GM06990 (cell line): ENCODE measurements around the gene CEP95.
"Not testable (repeated sequence)": the region's sequence is repeated elsewhere in the genome, so short reads cannot be mapped to it uniquely, and the experiment has no call there.

Source experiments
- DNase-seq: peaks from one replicate; pipeline ENCODE4 v3.0.0-alpha.2; 2011; ENCODE audit not compliant: insufficient read length; ENCODE audit errors: extremely low read depth
- H3K27me3 ChIP-seq: replicated peaks from 2 replicates; pipeline ENCODE4 v1.6.0; 2011; ENCODE audit warnings: low read length; ENCODE audit not compliant: control insufficient read depth, insufficient read depth
- H3K36me3 ChIP-seq: 2 replicates; pipeline ENCODE4 v1.5.1; 2011; ENCODE audit warnings: low read length; ENCODE audit not compliant: control insufficient read depth, insufficient read depth
- H3K4me3 ChIP-seq: replicated peaks from 2 replicates; pipeline ENCODE4 v1.5.1; 2011; ENCODE audit warnings: low read depth, mild to moderate bottlenecking, control low read depth, low read length
- TF ChIP-seq, protein P1 (sequence below): IDR thresholded peaks from 2 replicates; pipeline ENCODE4 v1.5.1; 2011; ENCODE audit warnings: low read length, control low read depth, mild to moderate bottlenecking, inconsistent platforms; ENCODE audit not compliant: insufficient read depth, poor library complexity, severe bottlenecking

The CEP95 gene

DNA sequence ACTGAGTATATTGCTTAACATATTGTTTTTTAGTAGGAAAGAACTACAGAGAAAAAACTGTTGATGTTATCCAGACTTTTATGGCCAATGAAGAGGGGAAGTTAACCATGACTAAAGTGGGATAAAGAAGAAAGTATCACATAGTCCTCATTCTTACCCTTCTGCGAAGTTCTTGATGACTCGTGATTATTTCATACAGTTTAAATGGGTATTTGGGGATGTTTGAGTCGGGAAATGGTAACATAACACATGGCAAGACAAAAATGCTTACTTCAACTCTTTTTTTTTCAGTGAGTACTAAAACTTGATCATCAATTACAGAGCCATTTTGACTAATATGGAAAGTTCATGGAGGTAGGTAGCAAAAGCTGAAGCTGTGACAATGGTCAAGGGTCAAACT is 14.8 kb upstream of the CEP95 start:
- Histone ChIP-seq H3K27me3 (no peaks in the 10 kb centered on the region), H3K36me3 (peaks cover 8% of the 10 kb centered on the region), H3K4me3 (no peak overlapping the region)
- TF ChIP-seq, protein P1, sequence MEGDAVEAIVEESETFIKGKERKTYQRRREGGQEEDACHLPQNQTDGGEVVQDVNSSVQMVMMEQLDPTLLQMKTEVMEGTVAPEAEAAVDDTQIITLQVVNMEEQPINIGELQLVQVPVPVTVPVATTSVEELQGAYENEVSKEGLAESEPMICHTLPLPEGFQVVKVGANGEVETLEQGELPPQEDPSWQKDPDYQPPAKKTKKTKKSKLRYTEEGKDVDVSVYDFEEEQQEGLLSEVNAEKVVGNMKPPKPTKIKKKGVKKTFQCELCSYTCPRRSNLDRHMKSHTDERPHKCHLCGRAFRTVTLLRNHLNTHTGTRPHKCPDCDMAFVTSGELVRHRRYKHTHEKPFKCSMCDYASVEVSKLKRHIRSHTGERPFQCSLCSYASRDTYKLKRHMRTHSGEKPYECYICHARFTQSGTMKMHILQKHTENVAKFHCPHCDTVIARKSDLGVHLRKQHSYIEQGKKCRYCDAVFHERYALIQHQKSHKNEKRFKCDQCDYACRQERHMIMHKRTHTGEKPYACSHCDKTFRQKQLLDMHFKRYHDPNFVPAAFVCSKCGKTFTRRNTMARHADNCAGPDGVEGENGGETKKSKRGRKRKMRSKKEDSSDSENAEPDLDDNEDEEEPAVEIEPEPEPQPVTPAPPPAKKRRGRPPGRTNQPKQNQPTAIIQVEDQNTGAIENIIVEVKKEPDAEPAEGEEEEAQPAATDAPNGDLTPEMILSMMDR: no peak
- DNase-seq: no peak

DNA sequence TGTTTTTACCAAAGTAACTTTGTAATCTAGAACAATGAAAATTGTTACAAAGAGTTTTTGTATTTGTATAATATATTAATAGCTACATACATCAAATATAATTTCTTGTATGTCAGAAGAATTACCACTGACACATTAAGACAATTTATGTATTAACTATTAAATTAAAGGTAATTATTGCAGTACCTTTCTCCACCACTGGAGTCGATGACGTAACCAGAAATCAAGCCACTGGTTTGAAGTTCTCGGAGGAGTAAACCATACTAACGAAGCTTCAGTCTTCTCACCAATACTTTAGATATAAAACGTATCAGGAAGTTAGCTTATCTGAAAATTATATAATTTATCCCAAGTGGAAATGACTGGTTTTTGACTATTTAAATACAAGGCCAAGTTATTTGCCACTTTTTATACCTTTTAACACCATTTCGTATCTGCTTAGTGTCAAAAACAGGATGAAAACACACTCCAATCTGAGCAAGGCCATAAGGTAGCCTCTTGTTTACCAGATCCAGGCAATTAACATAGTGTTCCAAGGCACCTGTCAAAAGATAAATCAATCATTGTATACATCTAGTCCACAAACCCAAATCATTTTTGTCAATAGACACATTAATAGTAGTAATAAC is 14.2 kb upstream of the CEP95 start:
- DNase-seq: no peak
- Histone ChIP-seq H3K27me3 (no peaks in the 10 kb centered on the region), H3K36me3 (peaks cover 8% of the 10 kb centered on the region), H3K4me3 (no peak overlapping the region)
- TF ChIP-seq, protein P1: peak; percentile 32

DNA sequence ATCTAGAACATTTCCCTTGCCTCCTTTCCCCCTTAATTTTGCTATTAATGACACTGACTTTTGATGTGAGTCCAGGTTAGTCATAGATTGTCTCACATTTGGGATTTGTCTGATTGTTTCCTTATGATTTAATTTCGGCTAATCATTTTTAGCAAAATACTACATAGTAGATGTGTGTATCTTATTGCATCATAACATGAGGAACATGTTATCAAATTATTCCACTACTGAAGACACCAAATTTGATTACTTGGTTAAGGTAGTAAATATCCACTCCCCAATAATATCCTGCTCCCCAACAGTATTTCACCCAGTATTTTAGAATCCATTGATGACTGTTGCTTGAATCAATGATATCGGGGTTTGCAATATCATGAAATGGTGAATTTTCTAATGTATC is 12.7 kb upstream of the CEP95 start:
- Histone ChIP-seq H3K36me3 (peaks cover 8% of the 10 kb centered on the region), H3K27me3 (no peaks in the 10 kb centered on the region), H3K4me3 (peak overlapping the region; percentile 27; the same call in 1 of the 2 replicates)
- TF ChIP-seq, protein P1: no peak
- DNase-seq: no peak

- not testable (repeated sequence) for H3K36me3 ChIP-seq, DNase-seq, H3K27me3 ChIP-seq
- H3K4me3 ChIP-seq: peak overlapping the region; percentile 72
Measured at GRCh38 chr17:64495300-64495699, 11.5 kb upstream of the CEP95 start.

DNA sequence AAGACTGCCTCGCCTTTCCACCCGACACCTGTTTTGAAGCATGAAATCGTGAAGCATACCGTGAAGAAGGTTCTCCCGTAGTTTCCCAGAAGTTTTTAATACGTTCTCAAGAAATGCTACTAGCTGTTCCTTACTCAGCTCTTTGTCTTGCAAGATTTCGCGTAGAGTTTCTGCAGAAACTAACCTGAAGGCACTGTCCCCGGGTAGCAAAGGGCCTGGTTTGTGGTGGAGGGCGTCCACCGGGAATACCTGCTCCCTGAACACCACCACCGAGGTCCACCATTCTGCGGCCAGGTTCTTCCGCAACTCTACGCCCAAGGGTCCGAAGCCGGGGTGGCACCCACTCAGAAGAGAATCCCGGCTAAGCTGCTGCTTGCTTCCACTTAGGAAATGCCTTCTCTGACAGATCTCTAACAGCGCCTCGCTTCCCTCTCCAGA is 10.4 kb upstream of the CEP95 start:
- peaks cover 18% of the 10 kb centered on the region for H3K36me3 ChIP-seq

GRCh38 chr17:64496786-64497564 is 9.8 kb upstream of the CEP95 start, which contains the start of gene POLG2:
Gene POLG2 (minus strand): TSS chr17:64497054. CDS start chr17:64496968, 86 bp downstream.
- H3K4me3 ChIP-seq: peak within 1 kb of the TSS; percentile 72
- TF ChIP-seq, protein P1: peak; percentile 65
- DNase-seq: peak; percentile 94
- H3K27me3 ChIP-seq: no peaks in the 10 kb centered on the region
- H3K36me3 ChIP-seq: peaks cover 22% of the 10 kb centered on the region

More for the DNA sequence above, 10.4 kb upstream of the CEP95 start:
- DNase-seq: no peak
- Histone ChIP-seq H3K27me3 (no peaks in the 10 kb centered on the region), H3K4me3 (peak overlapping the region; percentile 72)
- TF ChIP-seq, protein P1: no peak
